Breast epithelium (tissue), 3 donors: ENCODE data around the gene ZNF281.

Source experiments
- CTCF ChIP-seq, 3 donors: fragments of 450-650 bp; IDR thresholded peaks; one replicate each; pipeline ENCODE4 v1.5.1; 2016 to 2017; ENCODE audit warnings: antibody characterized with exemption in 3 of 3, mild to moderate bottlenecking in 3 of 3, moderate library complexity in 3 of 3
- POLR2A ChIP-seq: fragments of 450-650 bp; IDR thresholded peaks from one replicate; pipeline ENCODE4 v1.6.1; 2016; ENCODE audit warnings: antibody characterized with exemption, mild to moderate bottlenecking, moderate library complexity

DNA sequence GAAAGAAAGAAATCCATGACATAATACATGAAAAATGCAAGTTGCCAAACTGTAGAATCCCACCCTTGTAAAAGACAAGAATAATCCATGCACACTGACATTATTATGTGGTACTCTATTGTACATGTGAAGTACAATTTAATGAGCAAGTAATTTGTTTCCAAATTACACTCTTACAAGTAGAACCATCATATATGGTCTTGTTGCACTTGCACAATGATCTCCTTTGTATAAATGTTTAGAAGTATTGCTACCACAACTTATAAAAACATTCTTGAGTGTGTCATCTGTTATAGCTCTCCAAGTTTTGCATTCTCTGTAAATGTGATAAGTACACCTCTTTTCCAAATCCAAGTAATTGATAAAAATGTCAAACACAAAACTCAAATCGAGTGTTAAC is 29.1 kb upstream of the ZNF281 start:
- TF ChIP-seq CTCF (IDR thresholded peaks at IDR 0.05) (no peak), POLR2A (no peak)
